GM18526 (cell line): ENCODE results near the gene CDC6.

Source experiments
- POLR2A ChIP-seq: IDR thresholded peaks from 3 replicates; pipeline ENCODE4 v1.6.1; 2011; ENCODE audit not compliant: insufficient read length; ENCODE audit errors: extremely low read depth

The CDC6 gene

GRCh38 chr17:40325156-40326013 is 37.7 kb downstream of the CDC6 start:
- peak; percentile 34 for TF ChIP-seq POLR2A

- no peak for TF ChIP-seq POLR2A
These were observed 38.5 kb downstream of the CDC6 start for GRCh38 chr17:40326014-40326831.

DNA sequence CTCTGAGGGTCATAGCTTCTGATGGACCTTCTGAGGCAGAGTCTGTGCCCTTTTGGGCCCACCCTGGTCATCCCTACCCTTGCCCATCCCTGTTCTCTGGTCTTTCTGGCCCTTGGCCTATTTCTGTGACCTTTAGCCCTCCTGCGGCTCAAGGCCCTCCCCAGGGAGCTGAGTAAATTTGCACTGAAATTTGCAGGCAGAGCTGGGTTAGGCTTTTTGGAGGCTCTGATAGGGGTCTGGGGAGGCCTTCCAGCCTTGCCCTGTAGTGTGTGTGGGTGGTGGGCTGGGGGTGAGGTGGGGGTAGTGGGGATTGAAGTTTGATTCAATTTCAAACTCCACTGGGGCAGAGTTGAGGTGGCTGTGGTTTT is 39.1 kb downstream of the CDC6 start:
- no peak for TF ChIP-seq POLR2A

DNA sequence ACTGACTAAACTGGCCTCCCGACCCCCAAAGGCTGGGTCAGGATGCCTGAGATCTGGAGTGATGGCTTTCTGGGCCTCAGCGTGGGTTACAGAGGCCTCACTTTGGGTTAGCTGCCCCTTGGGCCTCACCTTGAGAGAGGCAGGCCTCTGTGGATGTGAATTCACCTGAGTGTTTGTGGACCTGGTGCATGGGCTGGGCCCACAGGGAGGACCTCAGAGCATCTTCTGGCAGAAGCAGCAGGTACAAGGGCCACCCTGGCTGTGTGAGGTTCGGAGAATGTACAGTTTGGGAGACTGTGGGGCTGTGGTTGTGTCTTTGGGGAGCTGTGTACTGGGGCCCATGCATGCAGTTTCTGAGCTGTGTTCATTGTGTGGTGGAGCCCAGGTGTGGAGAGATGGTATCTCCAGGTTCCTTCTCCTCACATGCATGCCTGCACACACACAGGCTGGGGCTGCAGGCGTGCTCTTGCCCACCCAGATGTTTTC is 39.6 kb downstream of the CDC6 start:
- no peak for TF ChIP-seq POLR2A

- TF ChIP-seq POLR2A, result no peak
These were observed 40.2 kb downstream of the CDC6 start for GRCh38 chr17:40327735-40328385.

DNA sequence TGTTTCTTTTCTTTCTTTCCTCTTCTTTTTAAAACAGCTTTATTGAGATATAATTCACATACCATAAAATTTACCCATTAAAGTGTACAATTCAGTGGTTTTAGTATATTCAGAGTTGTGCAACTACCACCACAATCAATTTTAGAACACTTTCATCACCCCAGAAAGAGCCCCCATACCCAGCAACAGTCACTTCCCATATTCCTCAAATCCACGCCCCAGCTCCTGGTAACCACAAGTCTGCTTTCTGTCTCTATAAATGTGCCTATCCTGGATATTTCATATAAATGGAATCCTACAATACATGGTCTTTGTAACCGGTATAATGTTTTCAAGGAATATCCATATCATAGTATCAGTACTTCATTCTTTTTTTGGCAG is 40.7 kb downstream of the CDC6 start:
- TF ChIP-seq POLR2A, result no peak

DNA sequence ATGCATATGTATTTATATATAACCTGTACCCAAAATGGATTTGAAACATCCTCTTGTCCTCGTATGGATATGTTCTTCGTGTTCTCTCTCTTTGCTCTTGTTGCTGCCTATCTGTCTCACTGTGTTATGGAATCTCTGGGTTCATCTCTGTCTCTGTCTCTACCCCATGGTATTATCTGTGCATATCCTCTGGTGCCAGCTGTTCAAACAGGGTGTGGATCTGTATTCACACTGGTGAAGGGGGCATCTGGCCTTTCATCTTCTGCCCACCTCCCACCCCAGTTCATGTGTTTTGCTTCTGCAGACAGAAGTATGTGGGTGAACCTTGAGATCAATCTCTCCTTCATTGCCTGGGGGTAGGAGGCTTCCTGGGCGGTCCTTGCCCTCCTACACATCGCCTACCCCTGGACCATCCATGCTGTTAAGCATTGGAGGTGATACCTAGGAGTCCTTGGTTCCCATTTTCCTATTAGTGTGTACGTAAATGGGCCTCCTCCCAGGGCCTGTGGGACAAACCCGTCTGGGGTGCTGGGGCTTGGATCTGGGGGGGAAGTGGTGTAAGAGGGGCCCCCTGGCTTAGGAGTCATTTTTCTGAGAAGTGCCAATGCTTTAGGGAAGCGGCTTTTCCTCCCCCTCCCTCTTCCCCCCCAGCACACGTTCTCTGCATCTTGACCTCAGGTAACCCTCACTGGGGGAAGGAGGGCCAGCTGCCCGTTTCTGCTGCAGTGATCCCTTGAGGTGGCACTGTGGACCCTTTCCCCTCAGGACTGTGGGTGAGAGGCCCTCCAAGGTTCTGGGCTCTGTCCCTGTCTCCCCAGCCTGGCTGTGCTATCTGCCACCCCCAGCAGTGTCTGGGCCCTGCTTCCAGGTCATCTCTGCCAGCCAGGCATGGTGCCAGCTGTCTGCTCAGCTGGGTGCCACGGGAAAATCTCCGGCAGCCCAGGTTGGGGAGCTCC is 42.4 kb downstream of the CDC6 start:
- TF ChIP-seq POLR2A, result no peak

DNA sequence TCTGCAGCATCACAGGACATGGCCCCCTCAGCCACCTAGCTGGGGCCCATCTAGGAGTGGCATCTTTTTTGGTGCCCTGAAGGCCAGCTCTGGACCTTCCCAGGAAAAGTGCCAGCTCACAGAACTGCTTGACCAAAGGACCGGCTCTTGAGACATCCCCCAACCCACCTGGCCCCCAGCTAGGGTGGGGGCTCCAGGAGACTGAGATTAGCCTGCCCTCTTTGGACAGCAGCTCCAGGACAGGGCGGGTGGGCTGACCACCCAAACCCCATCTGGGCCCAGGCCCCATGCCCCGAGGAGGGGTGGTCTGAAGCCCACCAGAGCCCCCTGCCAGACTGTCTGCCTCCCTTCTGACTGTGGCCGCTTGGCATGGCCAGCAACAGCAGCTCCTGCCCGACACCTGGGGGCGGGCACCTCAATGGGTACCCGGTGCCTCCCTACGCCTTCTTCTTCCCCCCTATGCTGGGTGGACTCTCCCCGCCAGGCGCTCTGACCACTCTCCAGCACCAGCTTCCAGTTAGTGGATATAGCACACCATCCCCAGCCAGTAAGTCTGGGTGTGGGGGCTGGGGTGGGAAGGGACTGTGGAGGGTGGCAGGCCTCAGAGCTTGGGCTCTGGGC is 43.3 kb downstream of the CDC6 start:
- TF ChIP-seq POLR2A, result no peak

- no peak for TF ChIP-seq POLR2A
These were observed 44.3 kb downstream of the CDC6 start for GRCh38 chr17:40331743-40332641.

- TF ChIP-seq POLR2A, result no peak
These were observed 46.2 kb downstream of the CDC6 start for GRCh38 chr17:40333781-40334448.

DNA sequence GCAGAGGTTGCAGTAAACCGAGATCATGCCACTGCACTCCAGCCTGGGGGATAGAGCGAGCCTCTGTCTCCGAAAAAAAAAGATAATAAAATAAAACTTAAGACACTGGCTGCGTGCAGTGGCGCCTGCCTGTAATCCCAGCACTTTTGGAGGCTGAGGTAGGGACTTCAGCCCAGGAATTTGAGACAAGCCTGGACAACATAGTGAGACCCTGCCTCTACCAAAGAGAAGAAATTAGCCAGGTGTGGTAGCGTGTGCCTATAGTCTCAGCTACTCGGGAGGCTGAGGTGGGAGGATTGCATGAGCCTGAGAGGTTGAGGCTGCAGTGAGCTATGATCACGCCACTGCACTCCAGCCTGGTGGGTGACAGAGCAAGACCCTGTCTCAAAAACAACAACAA is 47.9 kb downstream of the CDC6 start:
- TF ChIP-seq POLR2A, result no peak

DNA sequence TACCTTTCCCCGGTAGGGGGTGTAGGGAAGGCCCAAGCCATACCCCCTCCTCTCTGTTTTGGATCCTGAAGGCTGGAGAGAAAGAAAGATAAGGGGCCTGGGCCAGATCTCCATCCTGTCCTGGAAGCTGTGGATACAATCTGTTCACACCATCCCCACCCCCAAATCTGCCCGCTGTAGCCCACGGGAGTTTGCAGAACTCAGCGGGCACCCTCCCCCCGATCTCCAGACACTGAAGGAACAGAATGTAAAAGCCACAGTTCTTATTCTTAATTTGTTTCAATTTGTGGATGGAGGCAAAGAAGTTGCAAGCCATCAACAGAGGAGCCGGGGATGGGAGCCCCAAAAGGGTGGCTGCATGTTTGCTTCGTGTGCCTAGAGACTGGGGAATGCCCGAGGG is 49.7 kb downstream of the CDC6 start:
- no peak for TF ChIP-seq POLR2A

DNA sequence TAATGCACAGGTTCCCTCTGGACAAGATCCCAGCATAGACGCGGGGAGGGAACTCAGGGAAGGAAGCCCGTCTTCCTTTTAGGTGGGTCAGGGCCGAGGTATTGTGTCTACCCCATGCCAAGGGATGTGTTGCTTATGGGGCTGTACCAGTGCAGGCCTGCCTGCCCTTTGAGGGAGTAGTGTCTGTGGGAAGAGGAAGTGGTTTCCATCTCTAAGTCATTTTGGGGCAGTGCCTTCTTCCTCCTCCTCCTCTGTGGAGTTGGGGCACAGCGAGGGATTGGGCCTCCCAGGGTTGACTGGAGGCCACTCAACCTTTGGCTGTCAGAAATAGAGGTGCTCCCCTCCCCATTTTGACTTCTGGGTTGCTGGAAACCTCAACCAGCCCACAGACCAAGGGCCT is 50.4 kb downstream of the CDC6 start:
- TF ChIP-seq POLR2A, result no peak
